Left colon (tissue), 2 donors: Measurements from ENCODE around the gene RTEL1. TPM values are rescaled to one million over a fixed set of nuclear protein-coding genes. Genes with fewer than 3 reads are reported as not detected.

Source experiments
- ATAC-seq: fragments of 200-7000 bp; cut with Tn5 transposase; one replicate; pipeline ENCODE4 v1.9.1; 2020; ENCODE audit warnings: mild to moderate bottlenecking, moderate library complexity
- DNase-seq, 2 donors: peaks; one replicate each; pipeline ENCODE4 v3.0.0-alpha.2; 2020
- intact Hi-C, 2 donors: fragments of 100-400 bp; cut with DNase I in 1 of 2; cut with micrococcal nuclease in 1 of 2; formaldehyde crosslinking; loops; one replicate each; pipeline versions ENCODE4 v1.11.2 to v1.14.0; 2022; cut with DNase I, micrococcal nuclease
- total RNA-seq, 2 donors: library from RNA; stranded (reverse); fragmentation: NEBNext Ultra II Directional; extraction: Animal tissue kit (Norgen Biotek cat#: 25700); gene quantifications; one replicate each; pipeline ENCODE4 v1.2.1, GENCODE V29; 2021
- donor health status: DM: no; HTN: no; CAD: no.
- donor health status: DM: yes; HTN: yes; CAD: no.

RTEL1 gene
- total RNA-seq, 2 donors from 2014 or later = 16.9 to 34.6 TPM

DNA sequence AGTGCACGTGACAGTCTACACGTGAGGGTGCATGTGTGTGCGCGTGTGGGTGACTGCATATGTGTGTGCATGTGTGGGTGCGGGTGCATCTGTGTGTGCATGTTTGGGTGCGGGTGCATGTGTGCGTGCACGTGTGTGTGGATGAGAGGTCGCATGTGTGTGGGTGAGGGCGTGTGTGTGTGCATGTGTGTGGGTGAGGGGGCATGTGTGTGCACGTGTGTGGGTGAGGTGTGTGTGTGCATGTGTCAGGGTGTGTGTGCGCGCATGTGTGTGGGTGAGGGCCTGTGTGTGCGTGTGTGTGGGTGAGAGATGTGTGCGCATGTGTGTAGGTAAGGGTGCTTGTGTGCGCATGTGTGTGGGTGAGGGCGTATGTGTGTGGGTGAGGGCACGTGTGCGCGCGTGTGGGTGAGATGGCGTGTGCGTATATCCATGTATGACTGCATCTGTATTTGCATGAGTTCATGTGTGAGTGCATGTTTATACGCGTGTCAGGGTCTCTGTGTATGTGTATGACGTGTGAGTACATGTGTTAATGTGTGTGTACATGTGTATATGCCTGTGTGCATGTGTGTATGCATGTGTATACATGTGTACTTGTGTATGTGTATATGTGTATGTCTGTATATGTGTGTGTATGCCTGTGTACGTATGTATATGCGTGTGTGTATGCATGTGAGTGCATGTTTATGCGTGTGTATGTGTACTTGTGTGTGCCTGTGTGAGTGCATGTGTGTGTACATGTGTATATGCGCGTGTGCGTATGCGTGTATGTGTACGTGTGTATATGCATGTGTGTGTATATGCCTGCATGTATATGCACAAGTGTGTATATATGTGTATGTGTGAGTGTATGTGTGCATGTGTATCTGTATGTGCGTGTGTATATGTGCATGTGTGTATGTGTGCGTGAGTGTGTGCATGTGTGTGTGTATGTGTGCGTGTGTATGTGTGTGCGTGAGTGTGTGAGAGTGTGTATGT lies 74.3 kb downstream of the RTEL1 start:
- DNase-seq = no peak
- ATAC-seq = no peak
- intact Hi-C loops = no loop called here

DNA sequence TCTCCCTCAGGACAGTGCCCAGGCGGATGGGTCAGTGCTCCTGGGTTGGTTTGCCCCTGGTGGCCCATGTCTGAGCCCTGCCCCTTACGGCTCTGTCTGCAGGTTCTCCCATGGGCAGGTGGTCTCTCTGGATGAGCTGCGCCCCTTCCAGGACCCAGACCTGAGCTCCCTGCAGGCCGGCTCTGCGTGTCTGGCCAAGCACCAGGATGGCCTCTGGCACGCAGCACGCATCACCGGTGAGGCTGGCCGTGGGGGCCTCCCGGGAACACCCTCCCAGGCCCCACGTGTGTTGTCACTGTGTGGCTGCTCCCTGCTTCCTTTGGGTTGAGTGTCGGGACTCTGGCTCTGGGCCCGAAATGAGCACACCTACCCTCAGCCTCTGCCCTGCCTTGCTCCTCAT lies 75.0 kb downstream of the RTEL1 start:
- intact Hi-C loops = no loop called here
- ATAC-seq = no peak
- no peak for DNase-seq

DNA sequence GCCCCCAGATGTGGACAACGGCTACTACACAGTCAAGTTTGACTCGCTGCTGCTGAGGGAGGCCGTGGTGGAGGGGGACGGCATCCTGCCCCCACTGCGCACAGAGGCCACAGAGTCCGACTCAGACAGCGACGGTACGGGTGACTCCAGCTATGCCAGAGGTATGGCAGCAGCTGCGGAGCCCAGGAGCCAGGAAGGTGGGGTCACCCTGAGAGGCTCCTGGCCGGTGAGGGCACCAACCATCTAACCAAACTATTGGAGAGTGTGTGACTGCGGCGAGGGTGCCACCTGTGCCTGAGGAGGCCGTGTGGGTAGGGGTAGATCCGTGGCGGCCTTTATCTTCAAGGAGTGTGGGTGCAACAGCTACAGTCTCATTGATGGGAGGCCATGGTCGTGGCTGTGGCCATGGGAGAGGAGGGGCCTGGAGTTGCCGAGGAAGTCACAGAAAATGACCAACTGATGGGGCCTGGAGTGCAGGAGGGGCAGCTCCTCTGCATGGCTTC lies 75.5 kb downstream of the RTEL1 start:
- intact Hi-C loops = no loop called here
- ATAC-seq = no peak

DNA sequence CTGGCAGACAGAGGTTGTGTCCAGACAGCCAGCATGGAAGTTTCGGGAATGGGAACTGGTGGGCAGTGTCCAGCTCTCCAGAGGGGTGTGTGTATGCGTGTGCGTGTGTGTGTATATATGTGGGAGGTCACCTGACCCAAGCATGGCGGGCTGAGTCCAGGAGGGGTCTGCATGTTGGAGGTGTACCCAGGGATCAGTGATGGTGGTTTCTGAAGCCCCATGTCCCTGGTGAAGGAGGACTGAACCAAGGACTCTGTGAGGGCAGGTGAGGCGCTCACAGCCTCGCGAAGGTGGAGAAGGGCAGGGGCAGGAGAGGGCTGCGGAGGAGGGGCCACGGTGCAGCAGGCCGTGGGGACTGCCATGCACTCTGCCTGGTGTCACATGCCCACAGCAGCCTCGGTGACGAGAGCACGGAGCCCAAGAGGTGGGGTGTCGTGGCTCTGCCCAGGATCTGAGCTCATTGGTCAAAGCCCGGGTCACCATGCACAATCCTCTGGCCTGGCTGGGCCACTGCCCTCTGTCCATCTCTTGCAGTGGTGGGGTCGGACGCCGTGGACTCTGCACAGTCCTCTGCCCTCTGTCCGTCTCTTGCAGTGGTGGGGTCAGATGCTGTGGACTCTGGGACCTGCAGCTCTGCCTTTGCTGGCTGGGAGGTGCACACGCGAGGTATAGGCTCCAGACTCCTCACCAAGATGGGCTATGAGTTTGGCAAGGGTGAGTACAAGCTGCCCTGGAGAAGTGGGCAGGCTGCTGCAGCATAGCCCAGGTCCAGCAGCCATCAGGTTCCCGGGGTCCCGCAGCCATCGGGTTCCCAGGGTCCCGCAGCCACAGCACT lies 76.2 kb downstream of the RTEL1 start:
- ATAC-seq (no peak), DNase-seq (no peak)
- intact Hi-C loops = no loop called here

More for the DNA sequence above, 75.5 kb downstream of the RTEL1 start:
- DNase-seq = no peak

DNA sequence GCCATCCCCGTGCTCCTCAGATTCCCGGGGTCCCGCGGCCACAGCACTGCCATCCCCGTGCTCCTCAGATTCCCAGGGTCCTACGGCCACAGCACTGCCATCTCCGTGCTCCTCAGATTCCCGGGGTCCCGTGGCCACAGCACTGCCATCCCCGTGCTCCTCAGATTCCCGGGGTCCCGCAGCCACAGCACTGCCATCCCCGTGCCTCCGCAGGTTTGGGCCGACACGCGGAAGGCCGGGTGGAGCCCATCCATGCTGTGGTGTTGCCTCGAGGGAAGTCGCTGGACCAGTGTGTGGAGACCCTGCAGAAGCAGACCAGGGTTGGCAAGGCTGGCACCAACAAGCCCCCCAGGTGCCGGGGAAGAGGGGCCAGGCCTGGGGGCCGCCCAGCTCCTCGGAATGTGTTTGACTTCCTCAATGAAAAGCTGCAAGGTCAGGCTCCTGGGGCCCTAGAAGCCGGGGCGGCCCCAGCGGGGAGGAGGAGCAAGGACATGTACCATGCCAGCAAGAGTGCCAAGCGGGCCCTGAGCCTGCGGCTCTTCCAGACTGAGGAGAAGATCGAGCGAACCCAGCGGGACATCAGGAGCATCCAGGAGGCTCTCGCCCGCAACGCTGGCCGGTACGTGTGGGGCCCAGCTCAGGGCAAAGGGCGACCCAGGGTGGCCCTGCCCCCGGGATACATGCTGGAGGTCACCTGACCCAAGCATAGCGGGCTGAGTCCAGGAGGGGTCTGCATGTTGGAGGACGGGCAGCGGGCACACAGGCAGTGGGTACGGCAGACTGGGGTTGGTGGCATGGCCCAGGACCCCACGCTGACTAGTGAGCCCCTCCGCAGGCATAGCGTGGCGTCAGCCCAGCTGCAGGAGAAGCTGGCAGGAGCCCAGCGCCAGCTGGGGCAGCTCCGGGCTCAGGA lies 77.1 kb downstream of the RTEL1 start:
- ATAC-seq = no peak
- DNase-seq = no peak
- intact Hi-C loops = no loop called here

DNA sequence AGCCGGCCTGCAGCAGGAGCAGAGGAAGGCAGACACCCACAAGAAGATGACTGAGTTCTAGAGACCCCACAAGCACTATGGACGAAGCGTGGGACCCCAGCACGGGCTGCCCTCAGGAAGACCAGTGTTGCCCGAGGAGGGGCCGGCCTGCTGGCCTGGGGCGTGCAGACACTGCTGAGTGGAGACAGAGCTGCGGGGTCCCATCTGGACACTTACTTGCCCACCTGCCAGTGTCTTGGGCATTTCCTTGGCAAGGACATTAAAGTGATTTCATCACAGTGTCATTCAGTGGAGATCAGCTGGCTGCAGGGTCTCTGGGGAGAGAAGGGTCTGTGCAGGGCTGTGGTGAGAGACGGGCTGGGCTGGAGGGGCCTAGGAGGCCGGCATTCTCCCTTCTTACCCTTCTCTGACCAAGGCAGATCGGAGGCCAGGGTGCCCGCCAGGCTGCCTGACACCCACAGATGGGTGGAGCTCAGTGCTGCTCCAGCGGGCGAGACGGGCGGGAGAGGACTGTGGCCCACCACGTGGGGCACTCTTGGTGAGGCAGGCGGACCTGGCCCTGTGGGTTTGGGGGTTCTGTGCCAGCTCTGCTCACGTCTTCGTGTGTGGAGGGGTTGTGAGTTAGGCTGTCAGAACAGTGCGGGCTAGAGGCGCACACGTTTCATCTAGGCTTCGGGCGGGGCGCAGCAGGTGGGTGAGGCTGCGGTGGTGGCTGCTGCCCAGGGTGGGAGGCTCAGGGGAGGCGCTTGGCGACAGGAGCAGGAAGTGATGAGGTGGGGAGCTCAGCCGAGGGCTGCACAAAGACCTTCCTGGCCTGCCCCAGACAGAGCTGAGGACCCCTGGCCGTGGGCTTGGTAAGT lies 78.0 kb downstream of the RTEL1 start, which contains the start of gene LIME1:
Gene LIME1, plus strand, starts transcription at position 806 of the 860 bp plus-strand sequence. CDS start 886 bp downstream, outside the sequence.
- intact Hi-C loops = no loop called here
- ATAC-seq = peak; percentile 47

DNA sequence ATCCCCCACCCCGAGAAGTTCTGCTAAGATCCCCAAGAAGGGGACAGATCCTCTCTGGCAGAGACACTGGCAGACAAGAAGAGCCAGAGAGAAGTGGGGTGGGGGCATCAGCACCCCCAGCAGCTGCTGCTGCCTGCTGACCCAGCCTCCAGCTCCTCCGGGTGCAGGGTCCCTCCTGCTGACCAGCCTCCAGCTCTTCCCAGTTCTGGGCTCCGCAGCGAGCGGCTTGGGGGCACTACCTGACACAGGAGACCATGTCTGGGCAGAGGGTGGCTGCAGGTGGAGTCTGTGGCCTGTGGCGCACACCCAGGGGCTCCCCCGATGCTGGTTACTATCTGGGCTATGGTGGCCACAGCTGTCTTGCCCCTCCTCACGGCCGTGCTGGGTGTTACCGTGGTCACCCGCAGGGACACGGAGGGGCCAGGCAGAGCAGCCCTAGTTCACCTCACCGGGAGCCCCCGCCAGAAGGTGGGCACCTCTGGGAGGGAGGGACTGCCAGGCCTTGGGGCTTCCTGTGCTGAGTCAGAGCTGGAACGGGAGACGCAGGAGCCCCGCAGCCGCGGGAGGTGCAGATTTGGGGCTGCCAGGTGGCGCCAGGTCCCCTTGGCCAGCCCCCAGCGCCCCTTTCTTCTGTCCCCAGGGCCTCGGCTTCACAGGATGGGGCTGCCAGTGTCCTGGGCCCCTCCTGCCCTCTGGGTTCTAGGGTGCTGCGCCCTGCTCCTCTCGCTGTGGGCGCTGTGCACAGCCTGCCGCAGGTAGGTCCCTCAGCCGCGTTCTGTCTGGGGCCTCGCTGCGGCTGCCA lies 79.0 kb downstream of the RTEL1 start:
- DNase-seq (peak in 1 of 2 donors; percentile 50), ATAC-seq (peak; percentile 18)
- intact Hi-C loops = no loop called here

More for the DNA sequence above, 78.0 kb downstream of the RTEL1 start, which contains the start of gene LIME1:
- peak; percentile 84 for DNase-seq

DNA sequence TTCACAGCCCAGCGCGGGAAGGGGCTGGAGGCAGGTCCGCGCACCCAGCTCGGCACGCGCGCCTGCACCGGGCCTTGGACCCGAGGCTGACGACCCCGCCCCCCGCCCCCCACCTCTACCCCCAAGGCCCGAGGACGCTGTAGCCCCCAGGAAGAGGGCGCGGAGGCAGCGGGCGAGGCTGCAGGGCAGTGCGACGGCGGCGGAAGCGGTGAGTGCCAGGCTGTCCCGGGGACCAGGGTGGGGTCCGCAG lies 79.5 kb downstream of the RTEL1 start:
- ATAC-seq (no peak), DNase-seq (no peak)
- intact Hi-C loops = no loop called here

DNA sequence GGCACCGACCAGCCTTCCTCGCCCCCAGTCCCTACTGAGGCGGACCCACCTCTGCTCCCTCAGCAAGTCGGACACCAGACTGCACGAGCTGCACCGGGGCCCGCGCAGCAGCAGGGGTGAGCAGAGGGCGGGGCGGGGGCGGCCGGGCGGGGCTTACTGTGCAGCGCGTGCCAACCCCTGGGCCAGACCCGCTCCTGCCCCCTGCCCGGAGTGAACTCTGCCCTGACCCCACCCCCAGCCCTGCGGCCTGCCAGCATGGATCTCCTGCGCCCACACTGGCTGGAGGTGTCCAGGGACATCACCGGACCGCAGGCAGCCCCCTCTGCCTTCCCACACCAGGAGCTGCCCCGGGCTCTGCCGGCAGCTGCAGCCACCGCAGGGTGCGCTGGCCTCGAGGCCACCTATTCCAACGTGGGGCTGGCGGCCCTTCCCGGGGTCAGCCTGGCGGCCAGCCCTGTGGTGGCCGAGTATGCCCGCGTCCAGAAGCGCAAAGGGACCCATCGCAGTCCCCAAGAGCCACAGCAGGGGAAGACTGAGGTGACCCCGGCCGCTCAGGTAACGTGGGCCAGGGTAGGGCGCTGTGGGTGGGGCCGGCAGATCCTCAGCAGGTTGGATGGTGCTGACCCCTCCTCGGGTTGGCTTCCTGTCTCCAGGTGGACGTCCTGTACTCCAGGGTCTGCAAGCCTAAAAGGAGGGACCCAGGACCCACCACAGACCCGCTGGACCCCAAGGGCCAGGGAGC lies 80.0 kb downstream of the RTEL1 start:
- peak; percentile 21 for ATAC-seq
- intact Hi-C loops = no loop called here
- DNase-seq = peak; percentile 60 to 62

DNA sequence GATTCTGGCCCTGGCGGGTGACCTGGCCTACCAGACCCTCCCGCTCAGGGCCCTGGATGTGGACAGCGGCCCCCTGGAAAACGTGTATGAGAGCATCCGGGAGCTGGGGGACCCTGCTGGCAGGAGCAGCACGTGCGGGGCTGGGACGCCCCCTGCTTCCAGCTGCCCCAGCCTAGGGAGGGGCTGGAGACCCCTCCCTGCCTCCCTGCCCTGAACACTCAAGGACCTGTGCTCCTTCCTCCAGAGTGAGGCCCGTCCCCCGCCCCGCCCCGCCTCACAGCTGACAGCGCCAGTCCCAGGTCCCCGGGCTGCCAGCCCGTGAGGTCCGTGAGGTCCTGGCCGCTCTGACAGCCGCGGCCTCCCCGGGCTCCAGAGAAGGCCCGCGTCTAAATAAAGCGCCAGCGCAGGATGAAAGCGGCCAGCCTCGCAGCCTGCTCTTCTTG lies 80.6 kb downstream of the RTEL1 start:
- DNase-seq = peak; percentile 80 to 82
- ATAC-seq = peak; percentile 51
- intact Hi-C loops = no loop called here

DNA sequence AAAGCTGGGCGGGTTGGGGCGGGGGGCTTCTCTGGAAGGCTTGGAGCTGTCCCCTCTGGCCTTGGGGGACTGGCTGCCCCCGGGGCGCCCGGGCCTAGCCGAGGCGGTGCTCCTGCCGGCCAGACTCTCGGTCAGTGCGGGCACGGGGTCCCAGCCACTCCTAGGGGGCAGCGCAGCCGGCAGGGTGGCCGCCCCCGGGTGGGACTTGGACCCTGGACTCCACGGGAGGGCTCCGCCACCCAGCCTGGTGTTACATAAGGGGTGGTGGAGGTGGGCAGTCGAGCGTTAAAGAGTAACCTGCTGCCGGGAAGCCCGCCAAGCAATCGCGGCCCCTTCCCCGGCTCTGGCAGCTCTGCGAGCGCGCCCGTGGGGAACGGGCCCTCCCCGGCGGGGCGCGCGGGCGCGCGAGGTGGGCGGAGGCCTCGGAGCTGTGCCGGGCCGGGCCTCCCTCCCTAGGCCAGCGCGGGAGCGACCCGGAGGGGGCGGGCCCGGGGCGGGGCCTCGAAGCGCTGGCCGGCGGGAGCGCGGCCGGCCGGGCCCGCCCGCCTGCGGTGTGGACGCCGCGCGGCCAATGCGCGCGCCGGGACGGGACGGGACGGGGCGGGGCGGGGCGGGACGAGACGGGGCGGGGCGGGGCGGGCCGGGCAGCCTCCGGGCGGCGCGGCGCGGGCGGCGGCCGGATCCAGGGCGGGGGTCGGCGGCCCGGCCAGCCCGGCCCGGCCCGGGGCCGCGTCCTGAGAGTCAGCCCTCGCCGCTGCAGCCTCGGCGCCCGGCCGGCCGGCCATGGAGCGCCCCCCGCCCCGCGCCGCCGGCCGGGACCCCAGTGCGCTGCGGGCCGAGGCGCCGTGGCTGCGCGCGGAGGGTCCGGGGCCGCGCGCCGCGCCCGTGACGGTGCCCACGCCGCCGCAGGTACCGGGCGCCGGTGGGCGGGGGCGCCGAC lies 81.3 kb downstream of the RTEL1 start, which contains the start of gene SLC2A4RG:
Gene SLC2A4RG, plus strand, starts transcription at position 647 of the 940 bp plus-strand sequence. Its CDS starts 137 bp downstream, at position 784.
- intact Hi-C loops = no loop called here
- DNase-seq = peak; percentile 75 to 84
- peak; percentile 60 for ATAC-seq

DNA sequence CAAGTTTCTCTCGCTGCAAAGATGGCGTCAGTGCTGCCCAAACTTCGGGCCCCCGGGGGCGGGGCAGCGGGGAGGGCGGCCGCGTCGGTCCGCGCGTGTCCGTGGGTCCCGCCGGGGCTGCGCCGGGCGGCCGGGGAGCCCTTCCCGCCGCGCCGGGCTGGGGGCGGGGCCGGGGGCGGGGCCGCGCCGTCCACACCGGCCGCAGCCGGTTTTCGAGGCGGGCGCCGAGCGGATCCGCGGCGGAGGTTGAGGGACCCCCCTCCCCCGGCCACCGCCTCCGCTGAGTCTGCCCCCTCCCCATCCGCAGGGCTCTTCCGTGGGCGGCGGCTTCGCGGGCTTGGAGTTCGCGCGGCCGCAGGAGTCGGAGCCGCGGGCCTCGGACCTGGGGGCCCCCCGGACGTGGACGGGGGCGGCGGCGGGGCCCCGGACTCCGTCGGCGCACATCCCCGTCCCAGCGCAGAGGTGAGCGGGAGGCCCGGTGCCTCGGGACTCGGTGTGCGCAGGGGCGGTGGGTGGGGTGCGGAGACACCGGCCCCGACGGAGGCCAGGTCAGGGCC lies 82.0 kb downstream of the RTEL1 start:
- peak in 1 of 2 donors; percentile 61 for DNase-seq
- ATAC-seq = peak; percentile 10
- intact Hi-C loops = no loop called here

DNA sequence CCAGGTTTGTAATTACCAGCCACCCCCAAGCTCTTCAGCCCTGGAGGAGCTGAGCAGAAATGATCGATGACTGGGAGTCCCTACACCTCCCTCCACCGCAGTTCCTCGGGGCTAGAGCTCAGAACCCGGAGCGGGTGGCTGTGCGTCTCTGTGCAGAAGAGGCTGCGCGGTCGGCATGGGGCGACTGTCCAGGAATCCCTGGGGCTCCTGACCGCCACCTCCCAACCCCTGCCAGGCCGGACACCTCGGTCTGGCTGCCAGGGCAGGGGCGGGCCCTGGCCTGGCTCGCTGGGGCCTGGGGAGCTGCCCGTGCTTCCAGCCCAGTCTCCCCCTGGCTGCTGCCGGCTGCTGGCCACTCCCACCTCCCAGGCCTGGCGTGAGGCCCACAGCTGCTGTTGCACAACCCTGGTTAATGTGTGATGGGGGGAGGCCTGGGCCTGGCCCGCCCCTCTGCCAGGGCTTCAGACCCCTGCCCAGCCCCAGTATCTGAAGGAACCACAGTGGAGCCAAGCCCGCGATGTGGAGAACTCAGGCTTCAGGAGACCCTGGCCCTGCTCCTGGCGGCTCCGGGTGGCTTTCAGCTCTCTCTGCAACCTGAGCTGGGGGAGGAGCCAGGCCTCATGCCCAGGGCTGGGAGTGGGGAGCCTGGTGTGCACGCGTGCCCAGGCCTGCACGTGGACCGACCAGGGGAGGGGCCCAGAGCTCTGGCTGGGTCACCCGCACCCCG lies 82.7 kb downstream of the RTEL1 start:
- intact Hi-C loops = no loop called here
- DNase-seq (peak; percentile 92), ATAC-seq (peak; percentile 59)

DNA sequence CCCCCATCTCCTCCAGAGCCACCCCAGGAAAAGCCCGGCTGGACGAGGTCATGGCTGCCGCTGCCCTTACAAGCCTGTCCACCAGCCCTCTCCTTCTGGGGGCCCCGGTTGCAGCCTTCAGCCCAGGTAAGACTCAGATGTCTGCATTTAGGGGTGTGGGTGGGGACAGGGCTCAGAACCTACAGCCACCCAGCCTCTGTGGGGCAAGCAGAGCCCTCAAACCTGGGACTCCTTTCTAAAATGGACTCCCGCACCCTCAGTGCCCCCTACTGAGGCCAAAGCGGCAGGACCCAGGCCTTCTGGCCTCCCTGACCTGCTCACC lies 83.2 kb downstream of the RTEL1 start:
- ATAC-seq (no peak), DNase-seq (no peak)
- intact Hi-C loops = no loop called here
